Measurements from ENCODE around the gene ELAVL3.
"Not testable (repeated sequence)": the region's sequence is repeated elsewhere in the genome, so short reads cannot be mapped to it uniquely, and the experiment has no call there.

The ELAVL3 gene

GRCh38 chr19:11486661-11487503 lies 6.0 kb upstream of the ELAVL3 start:
- DNase-seq, result no peak

DNA sequence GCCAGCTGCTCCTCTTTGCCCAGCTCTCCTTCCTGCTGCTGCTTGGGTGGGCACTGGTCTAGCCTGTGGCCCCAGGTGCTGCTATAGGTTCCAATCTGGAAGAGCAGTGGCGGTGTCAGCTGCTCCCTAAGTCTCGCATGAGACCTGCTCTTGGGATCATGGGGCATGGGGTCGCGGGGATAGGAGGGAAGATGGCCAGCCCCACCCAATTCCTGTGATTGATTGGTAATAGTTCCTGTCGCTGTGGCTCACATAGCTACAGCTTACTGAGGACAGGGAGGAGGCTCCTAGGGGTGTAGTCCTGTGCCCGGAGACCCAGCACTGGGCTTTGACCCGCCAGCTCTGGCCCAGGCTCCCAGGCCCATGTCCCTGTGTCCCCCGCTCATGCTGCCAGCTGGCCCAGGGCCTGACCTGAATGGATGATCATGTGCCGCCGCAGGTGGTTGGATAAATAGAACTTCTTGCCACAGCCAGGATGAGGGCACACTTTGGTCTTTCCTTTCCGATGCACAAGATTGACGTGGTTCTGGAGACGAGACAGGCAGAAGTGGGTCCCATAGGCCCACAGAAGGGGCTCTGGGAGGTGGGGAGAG lies 4.5 kb upstream of the ELAVL3 start:
- DNase-seq, result no peak

- no peak for DNase-seq
Observed at GRCh38 chr19:11483366-11484111, 2.7 kb upstream of the ELAVL3 start.

GRCh38 chr19:11482384-11483050 lies 1.7 kb upstream of the ELAVL3 start:
- DNase-seq, result peak; percentile 80

- peak; percentile 63 for DNase-seq
Observed at GRCh38 chr19:11481534-11482383, 913 bp upstream of the ELAVL3 start.

- peak; percentile 23 for DNase-seq
Observed at GRCh38 chr19:11479898-11480714, 740 bp downstream of the ELAVL3 start.

GRCh38 chr19:11479090-11479897 lies 1.6 kb downstream of the ELAVL3 start:
- no peak for DNase-seq

- DNase-seq, result no peak
Observed at GRCh38 chr19:11478167-11479089, 2.4 kb downstream of the ELAVL3 start.

- no peak for DNase-seq
Observed at GRCh38 chr19:11475861-11476260, 5.0 kb downstream of the ELAVL3 start.

DNA sequence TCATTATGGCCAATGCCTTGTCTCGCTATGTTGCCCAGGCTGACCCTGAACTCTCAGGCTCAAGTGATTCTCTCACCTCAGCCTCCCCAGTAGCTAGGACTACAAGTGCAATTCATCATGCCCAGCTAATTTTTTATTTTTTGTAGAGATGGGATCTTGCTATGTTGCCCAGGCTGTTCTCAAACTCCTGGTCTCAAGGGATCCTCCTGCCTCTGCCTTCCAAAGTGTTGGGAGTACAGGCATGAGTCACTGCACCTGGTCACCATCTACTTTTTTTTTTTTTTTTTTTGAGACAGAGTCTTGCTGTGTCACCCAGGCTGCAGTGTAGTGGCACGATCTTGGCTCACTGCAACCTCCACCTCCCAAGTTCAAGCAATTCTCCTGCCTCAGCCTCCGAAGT lies 5.5 kb downstream of the ELAVL3 start:
- DNase-seq, result not testable (repeated sequence)

- no peak for DNase-seq
Observed at GRCh38 chr19:11473725-11474124, 7.1 kb downstream of the ELAVL3 start.

DNA sequence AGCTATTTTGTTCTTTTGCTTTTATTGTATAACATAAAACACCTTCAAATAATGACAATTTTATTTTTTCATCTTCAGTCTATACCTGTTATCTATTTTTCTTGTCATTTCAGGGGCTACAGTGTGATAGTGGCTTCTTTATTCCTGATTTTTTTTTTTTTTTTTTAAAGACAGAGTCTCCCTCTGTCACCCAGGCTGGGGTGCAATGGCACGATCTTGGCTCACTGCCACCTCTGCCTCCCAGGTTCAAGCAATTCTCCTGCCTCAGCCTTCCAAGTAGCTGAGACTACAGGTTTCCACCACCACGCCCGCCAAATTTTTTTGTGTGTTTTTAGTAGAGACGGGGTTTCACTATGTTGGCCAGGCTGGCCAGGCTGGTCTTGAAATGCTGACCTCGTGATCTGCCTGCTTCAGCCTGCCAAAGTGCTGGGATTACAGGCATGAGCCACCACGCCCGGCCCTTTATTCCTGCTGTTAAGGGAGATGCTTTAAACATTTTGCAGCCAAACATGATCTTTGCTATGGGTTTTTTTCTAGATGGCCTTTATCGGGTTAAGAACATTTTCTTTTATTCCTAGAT lies 12.5 kb downstream of the ELAVL3 start:
- DNase-seq, result not testable (repeated sequence)

- no peak for DNase-seq
Observed at GRCh38 chr19:11465600-11465999, 15.2 kb downstream of the ELAVL3 start.

DNA sequence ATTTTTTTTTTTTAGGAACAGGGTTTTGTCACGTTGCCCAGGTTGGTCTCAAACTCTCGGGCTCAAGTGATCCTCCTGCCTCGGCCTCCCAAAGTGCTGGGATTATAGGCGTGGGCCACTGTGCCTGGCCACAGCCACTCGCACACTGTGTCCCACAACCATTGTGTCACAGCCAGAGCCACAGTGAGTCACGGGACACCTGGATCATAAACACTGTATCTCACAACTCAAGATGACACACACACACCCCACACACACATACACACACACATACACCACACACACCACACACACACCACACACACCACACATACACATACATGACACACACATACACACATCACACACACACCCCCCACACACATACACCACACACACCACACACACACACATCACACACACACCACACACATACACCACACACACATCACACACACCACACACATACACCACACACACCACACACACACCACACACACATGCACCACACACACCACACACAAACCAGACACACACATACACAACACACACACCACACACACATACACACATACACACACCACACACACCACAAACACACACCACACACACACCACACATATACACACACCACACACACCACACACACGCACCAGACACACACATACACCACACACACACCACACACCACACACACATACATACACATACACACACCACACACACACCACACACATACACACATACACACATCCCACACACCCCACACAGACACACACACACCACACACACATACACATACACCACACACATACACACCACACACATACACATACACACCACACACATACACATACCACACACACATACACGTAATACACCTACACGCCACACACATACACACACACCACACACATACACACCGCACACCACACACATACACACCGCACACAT lies 16.2 kb downstream of the ELAVL3 start:
- DNase-seq, result no peak

GRCh38 chr19:11463391-11463790 lies 17.5 kb downstream of the ELAVL3 start:
- no peak for DNase-seq

- DNase-seq, result no peak
Observed at GRCh38 chr19:11461453-11461852, 19.4 kb downstream of the ELAVL3 start.

GRCh38 chr19:11460207-11460606 lies 20.6 kb downstream of the ELAVL3 start:
- DNase-seq, result no peak

- DNase-seq, result not testable (repeated sequence)
Observed at GRCh38 chr19:11458912-11459311, 21.9 kb downstream of the ELAVL3 start.
